CD4-positive, CD25-positive, alpha-beta regulatory T cell (primary cell): ENCODE measurements around the gene PRXL2B. TPM values are rescaled to one million over a fixed set of nuclear protein-coding genes. Genes with fewer than 3 reads are reported as not detected.

ENCODE experiments used
- ATAC-seq, 2 donors: fragments of 150-1000 bp; cut with Tn5 transposase; one replicate each; pipeline ENCODE4 v1.10.0; 2021; ENCODE audit warnings: low read depth in 2 of 2, moderate number of reproducible peaks in 2 of 2, moderate library complexity in 1 of 2
- DNase-seq, 3 donors: peaks; one replicate each; pipeline versions ENCODE4 v3.0.0 to v3.0.0-alpha.2; 2012 to 2022; ENCODE audit warnings: mixed read lengths in 1 of 3
- H3K27ac ChIP-seq: one replicate; pipeline ENCODE4 v1.7.0; 2013; ENCODE audit warnings: mild to moderate bottlenecking, low read length; ENCODE audit not compliant: insufficient read depth, poor library complexity, severe bottlenecking
- H3K27me3 ChIP-seq: one replicate; pipeline ENCODE4 v1.7.0; 2013; ENCODE audit warnings: low read length; ENCODE audit not compliant: control insufficient read depth, insufficient read depth
- H3K36me3 ChIP-seq: one replicate; pipeline ENCODE4 v1.7.0; 2013; ENCODE audit warnings: mild to moderate bottlenecking, low read length, moderate library complexity; ENCODE audit not compliant: control insufficient read depth, insufficient read depth
- H3K4me1 ChIP-seq: 2 replicates; pipeline ENCODE4 v1.7.0; 2013; ENCODE audit warnings: mild to moderate bottlenecking, low read length; ENCODE audit not compliant: insufficient read depth, control insufficient read depth, poor library complexity, severe bottlenecking
- H3K4me3 ChIP-seq: one replicate; pipeline ENCODE4 v1.7.0; 2013; ENCODE audit warnings: low read depth, mild to moderate bottlenecking, low read length, moderate library complexity
- H3K9me3 ChIP-seq, 2 experiments: 1 replicate in 1 of 2; 2 replicates in 1 of 2; pipeline ENCODE4 v1.7.0; 2013; ENCODE audit warnings: low read length in 2 of 2, mild to moderate bottlenecking in 1 of 2, moderate library complexity in 1 of 2; ENCODE audit not compliant: control insufficient read depth in 2 of 2
- H3K27ac Mint-ChIP-seq, 3 donors: one replicate each; pipeline ENCODE4 v1.8.0; 2020 to 2022; ENCODE audit warnings: mild to moderate bottlenecking in 3 of 3, mixed read lengths in 3 of 3, moderate library complexity in 2 of 3
- H3K27me3 Mint-ChIP-seq: one replicate; pipeline ENCODE4 v1.8.0; 2022; ENCODE audit warnings: mild to moderate bottlenecking, mixed read lengths
- H3K36me3 Mint-ChIP-seq: one replicate; pipeline ENCODE4 v1.8.0; 2020; ENCODE audit warnings: mixed read lengths
- H3K4me1 Mint-ChIP-seq, 4 donors: one replicate each; pipeline ENCODE4 v1.8.0; 2020 to 2022; ENCODE audit warnings: mixed read lengths in 4 of 4, mild to moderate bottlenecking in 1 of 4
- H3K4me3 Mint-ChIP-seq, 4 donors: one replicate each; pipeline ENCODE4 v1.8.0; 2020 to 2022; ENCODE audit warnings: mild to moderate bottlenecking in 4 of 4, mixed read lengths in 4 of 4, moderate library complexity in 3 of 4
- H3K9me3 Mint-ChIP-seq, 7 donors: one replicate each; pipeline ENCODE4 v1.8.0; 2020 to 2022; ENCODE audit warnings: mixed read lengths in 7 of 7, mild to moderate bottlenecking in 3 of 7, moderate library complexity in 2 of 7
- polyA plus RNA-seq, 4 donors: library from polyadenylated mRNA; unstranded; fragments of 300-500 nt; fragmentation: Illumina TruSeq; gene quantifications; one replicate each; pipeline ENCODE4 v1.2.3, GENCODE V29; 2021
- total RNA-seq: library from RNA; stranded (reverse); gene quantifications from one replicate; pipeline ENCODE4 v1.2.3, GENCODE V29; 2022

Gene PRXL2B
- total and polyA plus RNA-seq, 5 donors from 2014 or later, result 24.5 to 31.1 (median 27.1) TPM

GRCh38 chr1:2592672-2593071 lies 6.1 kb downstream of the PRXL2B start:
- peak in 1 of 3 donors; percentile 51 for DNase-seq
- H3K4me3 Mint-ChIP-seq, result peak overlapping the region in 3 of 4 donors; percentile 64 to 71 (median 69)
- Histone ChIP-seq H3K9me3 (no peaks in the 10 kb centered on the region), H3K4me1 (peaks cover 9% of the 10 kb centered on the region), H3K4me3 (no peak overlapping the region), H3K36me3 (peaks cover 4% of the 10 kb centered on the region), H3K27me3 (no peaks in the 10 kb centered on the region), H3K27ac (no peak overlapping the region)
- peaks cover 0 to 13% (median 1%) of the 10 kb centered on the region in 4 donors for H3K4me1 Mint-ChIP-seq
- no peaks in the 10 kb centered on the region for H3K9me3 Mint-ChIP-seq
- H3K36me3 Mint-ChIP-seq, result no peaks in the 10 kb centered on the region
- ATAC-seq, result peak; percentile 10 to 32
- H3K27ac Mint-ChIP-seq, result peak overlapping the region in 2 of 3 donors; percentile 56 to 65
- H3K27me3 Mint-ChIP-seq, result peaks cover 5% of the 10 kb centered on the region

GRCh38 chr1:2593251-2593878 lies 6.8 kb downstream of the PRXL2B start:
- H3K27ac Mint-ChIP-seq, result peak overlapping the region in 1 of 3 donors; percentile 65
- peaks cover 0 to under 1% (median 0%) of the 10 kb centered on the region in 7 donors for H3K9me3 Mint-ChIP-seq
- H3K4me3 ChIP-seq, result no peak overlapping the region
- peaks cover 0 to 13% (median 1%) of the 10 kb centered on the region in 4 donors for H3K4me1 Mint-ChIP-seq
- DNase-seq, result no peak
- H3K27me3 Mint-ChIP-seq, result peaks cover 5% of the 10 kb centered on the region
- H3K9me3 ChIP-seq, result no peaks in the 10 kb centered on the region
- peaks cover 5% of the 10 kb centered on the region for H3K4me1 ChIP-seq
- H3K4me3 Mint-ChIP-seq, result no peak overlapping the region
- peaks cover 4% of the 10 kb centered on the region for H3K36me3 ChIP-seq
- ATAC-seq, result no peak
- H3K27me3 ChIP-seq, result no peaks in the 10 kb centered on the region
- no peaks in the 10 kb centered on the region for H3K36me3 Mint-ChIP-seq
- H3K27ac ChIP-seq, result no peak overlapping the region

GRCh38 chr1:2594001-2594640 lies 7.5 kb downstream of the PRXL2B start:
- DNase-seq (no peak), ATAC-seq (no peak)
- Mint-ChIP-seq H3K27ac (no peak overlapping the region), H3K4me1 (peaks cover 0 to 13% (median 1%) of the 10 kb centered on the region in 4 donors), H3K4me3 (no peak overlapping the region), H3K9me3 (peaks cover 0 to 3% (median 0%) of the 10 kb centered on the region in 7 donors), H3K36me3 (no peaks in the 10 kb centered on the region), H3K27me3 (peaks cover 5% of the 10 kb centered on the region)
- no peaks in the 10 kb centered on the region for H3K27me3 ChIP-seq
- no peak overlapping the region for H3K27ac ChIP-seq
- no peak overlapping the region for H3K4me3 ChIP-seq
- peaks cover 4% of the 10 kb centered on the region for H3K36me3 ChIP-seq
- H3K9me3 ChIP-seq, result no peaks in the 10 kb centered on the region
- peaks cover 5% of the 10 kb centered on the region for H3K4me1 ChIP-seq

GRCh38 chr1:2594641-2595131 lies 8.1 kb downstream of the PRXL2B start:
- Mint-ChIP-seq H3K4me1 (peaks cover 0 to 9% (median 1%) of the 10 kb centered on the region in 4 donors), H3K27me3 (peaks cover 5% of the 10 kb centered on the region), H3K27ac (no peak overlapping the region), H3K36me3 (no peaks in the 10 kb centered on the region), H3K9me3 (peaks cover 0 to 3% (median 0%) of the 10 kb centered on the region in 7 donors), H3K4me3 (no peak overlapping the region)
- no peak overlapping the region for H3K4me3 ChIP-seq
- no peak overlapping the region for H3K27ac ChIP-seq
- H3K9me3 ChIP-seq, result no peaks in the 10 kb centered on the region
- DNase-seq (no peak), ATAC-seq (no peak)
- no peaks in the 10 kb centered on the region for H3K36me3 ChIP-seq
- H3K4me1 ChIP-seq, result peaks cover 5% of the 10 kb centered on the region
- no peaks in the 10 kb centered on the region for H3K27me3 ChIP-seq

- no peaks in the 10 kb centered on the region for H3K9me3 ChIP-seq
- Mint-ChIP-seq H3K36me3 (no peaks in the 10 kb centered on the region), H3K27ac (no peak overlapping the region), H3K4me1 (peaks cover 0 to 7% (median 1%) of the 10 kb centered on the region in 4 donors), H3K4me3 (no peak overlapping the region), H3K27me3 (peaks cover 5% of the 10 kb centered on the region), H3K9me3 (peaks cover 0 to 3% (median 0%) of the 10 kb centered on the region in 7 donors)
- no peak overlapping the region for H3K27ac ChIP-seq
- DNase-seq, result peak in 1 of 3 donors; percentile 0
- ATAC-seq, result no peak
- H3K4me1 ChIP-seq, result peaks cover 5% of the 10 kb centered on the region
- H3K4me3 ChIP-seq, result no peak overlapping the region
- H3K27me3 ChIP-seq, result no peaks in the 10 kb centered on the region
- no peaks in the 10 kb centered on the region for H3K36me3 ChIP-seq
Measured at GRCh38 chr1:2595261-2595811, 8.8 kb downstream of the PRXL2B start.

DNA sequence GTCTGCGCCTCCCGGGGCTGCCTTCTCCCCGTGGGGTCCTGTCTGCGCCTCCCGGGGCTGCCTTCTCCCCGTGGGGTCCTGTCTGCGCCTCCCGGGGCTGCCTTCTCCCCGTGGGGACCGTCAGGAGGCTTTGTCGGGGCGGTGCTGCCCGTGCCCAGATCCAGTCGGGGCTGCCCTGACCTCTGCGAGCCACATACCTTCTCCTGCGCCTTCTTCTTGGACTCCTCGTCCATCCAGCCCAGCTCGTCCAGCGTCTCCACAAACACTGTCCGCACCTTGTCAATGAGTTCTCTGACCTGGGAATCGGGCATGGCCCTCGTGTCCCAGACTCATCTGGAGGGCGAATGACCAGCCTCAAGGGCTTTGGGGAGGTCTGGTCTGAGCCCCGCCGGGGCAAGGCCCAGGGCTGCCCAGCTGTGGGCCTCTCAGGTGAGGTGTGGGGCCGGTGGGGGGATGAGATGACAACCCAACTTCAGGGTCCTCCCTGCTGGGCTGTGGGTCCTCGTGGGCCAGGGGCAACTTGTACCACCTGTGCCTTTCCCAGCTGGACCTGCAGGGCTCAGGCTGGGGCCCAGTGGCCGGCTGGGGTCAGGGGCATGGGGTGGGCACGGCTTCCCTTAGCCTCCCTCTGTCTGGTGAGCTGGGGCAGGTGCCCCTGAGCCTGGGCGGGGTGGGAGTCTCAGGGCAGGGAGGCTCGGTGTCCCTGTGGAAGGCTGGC lies 9.4 kb downstream of the PRXL2B start:
- Mint-ChIP-seq H3K27ac (no peak overlapping the region), H3K36me3 (no peaks in the 10 kb centered on the region), H3K9me3 (peaks cover 0 to 3% (median 0%) of the 10 kb centered on the region in 7 donors), H3K4me1 (peaks cover 0 to 6% (median 1%) of the 10 kb centered on the region in 4 donors), H3K4me3 (peak overlapping the region in 1 of 4 donors; percentile 61), H3K27me3 (peaks cover 5% of the 10 kb centered on the region)
- Histone ChIP-seq H3K36me3 (no peaks in the 10 kb centered on the region), H3K27me3 (no peaks in the 10 kb centered on the region), H3K9me3 (no peaks in the 10 kb centered on the region), H3K4me3 (no peak overlapping the region), H3K27ac (no peak overlapping the region), H3K4me1 (peaks cover 5% of the 10 kb centered on the region)
- peak in 1 of 3 donors; percentile 0 for DNase-seq
- no peak for ATAC-seq

DNA sequence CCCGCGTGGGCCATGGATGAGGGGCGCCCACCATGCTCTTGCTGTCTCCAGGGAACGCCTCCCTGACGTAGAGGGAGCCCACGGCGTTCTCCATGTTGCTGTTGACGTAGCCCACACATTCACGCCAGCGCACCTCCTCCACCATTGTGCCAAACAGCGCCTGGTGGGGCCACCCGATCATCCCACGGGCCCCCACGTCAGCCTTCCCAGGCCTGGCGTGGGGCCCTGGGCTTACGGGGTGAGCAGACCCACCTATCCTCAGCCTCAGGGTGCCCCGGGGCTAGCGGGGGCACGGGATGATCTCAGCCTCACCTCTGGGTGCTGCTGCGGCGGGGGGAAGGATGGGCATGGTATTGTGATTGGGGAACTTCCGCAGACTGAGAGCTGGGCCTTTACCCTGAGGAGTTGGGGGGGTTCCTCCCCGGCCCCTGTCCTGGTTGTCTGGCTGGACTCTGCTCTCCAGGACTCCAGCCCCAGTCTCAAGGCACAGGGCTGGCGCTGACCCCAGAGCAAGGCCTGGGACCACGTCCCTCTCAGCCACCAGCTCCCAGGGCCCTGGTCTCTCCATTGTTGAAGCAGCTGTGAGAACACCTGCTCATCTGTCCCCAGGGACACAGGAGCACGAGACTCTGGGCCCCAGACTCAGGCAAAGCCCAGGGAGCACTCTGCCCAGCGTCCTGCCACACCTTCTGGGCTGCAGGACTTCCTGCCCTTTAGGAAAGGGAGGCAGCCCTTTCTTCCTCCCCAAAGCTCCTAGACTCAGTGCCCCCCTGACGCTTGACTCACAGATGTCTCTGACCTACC lies 10.2 kb downstream of the PRXL2B start:
- DNase-seq, result peak in 1 of 3 donors; percentile 0
- no peak overlapping the region for H3K4me3 ChIP-seq
- no peaks in the 10 kb centered on the region for H3K9me3 ChIP-seq
- H3K36me3 ChIP-seq, result no peaks in the 10 kb centered on the region
- H3K9me3 Mint-ChIP-seq, result peaks cover 0 to 3% (median 0%) of the 10 kb centered on the region in 7 donors
- peaks cover 9% of the 10 kb centered on the region for H3K27me3 Mint-ChIP-seq
- no peak overlapping the region for H3K4me3 Mint-ChIP-seq
- ATAC-seq, result no peak
- no peaks in the 10 kb centered on the region for H3K36me3 Mint-ChIP-seq
- no peak overlapping the region for H3K27ac ChIP-seq
- H3K4me1 ChIP-seq, result peaks cover 5% of the 10 kb centered on the region
- no peak overlapping the region for H3K27ac Mint-ChIP-seq
- no peaks in the 10 kb centered on the region for H3K27me3 ChIP-seq
- peaks cover 0 to 4% (median 1%) of the 10 kb centered on the region in 4 donors for H3K4me1 Mint-ChIP-seq
